ENCODE data around the gene EIF4G3. TPM values are rescaled to one million over a fixed set of nuclear protein-coding genes. Genes with fewer than 3 reads are reported as not detected.

EIF4G3 gene
- total RNA-seq, 4 donors from 2014 or later: 68.9 to 110 (median 104) TPM

DNA sequence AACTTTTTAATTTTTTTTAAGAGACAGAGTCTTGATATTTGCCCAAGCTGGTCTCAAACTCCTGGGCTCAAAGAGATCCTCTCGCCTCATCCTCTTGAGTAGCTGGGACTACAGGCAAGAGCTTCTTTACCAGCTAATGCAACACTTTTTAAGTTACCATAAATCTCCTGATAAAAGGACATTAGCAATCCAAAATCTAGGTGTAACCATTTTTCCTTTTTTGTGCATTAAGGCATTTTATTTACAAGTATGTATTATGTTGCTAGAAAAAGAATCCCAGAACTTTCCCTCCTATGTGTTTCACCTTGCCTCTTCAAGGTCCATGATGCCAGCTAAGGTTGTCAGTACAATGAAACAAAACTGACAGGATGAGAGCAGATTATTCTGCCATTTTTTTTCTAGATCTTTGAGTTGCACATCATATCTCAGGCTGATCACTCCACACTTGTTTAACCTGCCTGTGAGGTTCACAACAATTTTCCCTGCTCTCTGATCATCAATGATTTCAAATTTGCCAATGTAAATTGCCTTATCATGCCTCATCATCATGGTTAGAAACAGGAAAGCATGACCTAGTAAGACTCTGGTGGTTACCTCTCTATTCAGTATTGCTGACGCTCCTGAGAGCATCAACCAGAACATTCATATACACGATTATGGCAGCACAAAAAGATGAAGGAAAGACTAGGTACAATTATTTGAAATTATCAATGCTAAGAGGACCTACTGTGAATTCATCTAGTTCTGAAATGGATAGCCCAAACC, 173.2 kb downstream of the EIF4G3 start:
- peaks cover 5 to 10% of the 10 kb centered on the region in 2 donors for H3K4me1 ChIP-seq
- no peak for TF ChIP-seq POLR2A (IDR thresholded peaks at IDR 0.05)
- intact Hi-C loops (cut with DNase I): no loop called here
- no peak for DNase-seq
- 95 to 96% methylated on average over 3 of the region's 3 CpGs for WGBS, 2 donors
- H3K36me3 ChIP-seq: no peaks in the 10 kb centered on the region
- H3K9me3 ChIP-seq: no peaks in the 10 kb centered on the region
- H3K27ac ChIP-seq: no peak overlapping the region
- no peaks in the 10 kb centered on the region for H3K27me3 ChIP-seq
- no peak overlapping the region for H3K4me3 ChIP-seq (replicated peaks in 1 of 3)

DNA sequence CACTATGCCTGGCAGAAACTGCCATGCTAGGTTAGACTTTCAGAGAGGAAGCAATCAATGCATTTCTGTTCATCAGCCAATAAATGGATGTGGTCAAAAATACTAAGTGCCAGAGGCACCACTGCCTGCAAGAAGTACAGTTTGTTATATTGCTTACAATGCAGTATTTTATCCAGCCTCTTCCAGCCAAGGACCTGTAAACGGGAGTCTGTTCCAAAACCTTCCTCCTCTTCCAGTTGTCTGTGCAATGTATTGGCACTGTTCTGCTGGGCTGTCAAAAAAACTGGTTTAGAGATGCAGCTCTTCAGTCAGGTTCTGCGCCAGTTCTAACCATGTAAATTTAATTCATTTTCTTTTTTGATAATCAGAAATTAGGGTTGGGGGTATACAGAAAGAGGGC, 175.7 kb downstream of the EIF4G3 start:
- no peak overlapping the region for H3K4me3 ChIP-seq (replicated peaks in 1 of 3)
- H3K4me1 ChIP-seq: peaks cover 0 to 5% of the 10 kb centered on the region in 2 donors
- no peak for DNase-seq
- H3K9me3 ChIP-seq: no peaks in the 10 kb centered on the region
- H3K36me3 ChIP-seq: no peaks in the 10 kb centered on the region
- no peak overlapping the region for H3K27ac ChIP-seq
- intact Hi-C loops (cut with DNase I): no loop called here
- 67 to 69% methylated on average over 2 of the region's 2 CpGs for WGBS, 2 donors
- no peaks in the 10 kb centered on the region for H3K27me3 ChIP-seq
- TF ChIP-seq, protein P1, sequence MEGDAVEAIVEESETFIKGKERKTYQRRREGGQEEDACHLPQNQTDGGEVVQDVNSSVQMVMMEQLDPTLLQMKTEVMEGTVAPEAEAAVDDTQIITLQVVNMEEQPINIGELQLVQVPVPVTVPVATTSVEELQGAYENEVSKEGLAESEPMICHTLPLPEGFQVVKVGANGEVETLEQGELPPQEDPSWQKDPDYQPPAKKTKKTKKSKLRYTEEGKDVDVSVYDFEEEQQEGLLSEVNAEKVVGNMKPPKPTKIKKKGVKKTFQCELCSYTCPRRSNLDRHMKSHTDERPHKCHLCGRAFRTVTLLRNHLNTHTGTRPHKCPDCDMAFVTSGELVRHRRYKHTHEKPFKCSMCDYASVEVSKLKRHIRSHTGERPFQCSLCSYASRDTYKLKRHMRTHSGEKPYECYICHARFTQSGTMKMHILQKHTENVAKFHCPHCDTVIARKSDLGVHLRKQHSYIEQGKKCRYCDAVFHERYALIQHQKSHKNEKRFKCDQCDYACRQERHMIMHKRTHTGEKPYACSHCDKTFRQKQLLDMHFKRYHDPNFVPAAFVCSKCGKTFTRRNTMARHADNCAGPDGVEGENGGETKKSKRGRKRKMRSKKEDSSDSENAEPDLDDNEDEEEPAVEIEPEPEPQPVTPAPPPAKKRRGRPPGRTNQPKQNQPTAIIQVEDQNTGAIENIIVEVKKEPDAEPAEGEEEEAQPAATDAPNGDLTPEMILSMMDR (IDR thresholded peaks at IDR 0.05): no peak
- no peak for TF ChIP-seq POLR2A (IDR thresholded peaks at IDR 0.05)

DNA sequence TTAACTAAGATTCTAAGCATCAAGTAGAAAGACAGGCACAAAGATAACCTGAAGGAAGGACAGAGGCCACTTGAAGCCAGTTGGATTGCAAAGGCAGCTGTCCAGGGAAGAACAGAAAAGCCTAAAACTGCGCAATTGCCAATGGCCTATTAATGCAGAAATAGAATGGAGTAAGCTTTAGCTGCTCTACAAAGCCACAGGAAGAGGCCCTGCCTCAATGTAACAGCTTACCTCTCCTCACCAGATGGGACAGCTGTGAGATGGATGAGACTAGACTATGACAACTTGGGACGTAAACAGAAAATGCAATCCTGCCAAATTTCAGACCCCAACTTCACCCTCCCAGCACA, 176.5 kb downstream of the EIF4G3 start:
- H3K27ac ChIP-seq: no peak overlapping the region
- DNase-seq: no peak
- no peaks in the 10 kb centered on the region for H3K27me3 ChIP-seq
- intact Hi-C loops (cut with DNase I): no loop called here
- no peak overlapping the region for H3K4me3 ChIP-seq (replicated peaks in 1 of 3)
- no peaks in the 10 kb centered on the region for H3K4me1 ChIP-seq
- no peaks in the 10 kb centered on the region for H3K9me3 ChIP-seq
- no peak for TF ChIP-seq POLR2A (IDR thresholded peaks at IDR 0.05)
- TF ChIP-seq, protein P1 (IDR thresholded peaks at IDR 0.05): no peak
- no peaks in the 10 kb centered on the region for H3K36me3 ChIP-seq
- WGBS, 2 donors: 94% methylated on average over 2 of the region's 2 CpGs

DNA sequence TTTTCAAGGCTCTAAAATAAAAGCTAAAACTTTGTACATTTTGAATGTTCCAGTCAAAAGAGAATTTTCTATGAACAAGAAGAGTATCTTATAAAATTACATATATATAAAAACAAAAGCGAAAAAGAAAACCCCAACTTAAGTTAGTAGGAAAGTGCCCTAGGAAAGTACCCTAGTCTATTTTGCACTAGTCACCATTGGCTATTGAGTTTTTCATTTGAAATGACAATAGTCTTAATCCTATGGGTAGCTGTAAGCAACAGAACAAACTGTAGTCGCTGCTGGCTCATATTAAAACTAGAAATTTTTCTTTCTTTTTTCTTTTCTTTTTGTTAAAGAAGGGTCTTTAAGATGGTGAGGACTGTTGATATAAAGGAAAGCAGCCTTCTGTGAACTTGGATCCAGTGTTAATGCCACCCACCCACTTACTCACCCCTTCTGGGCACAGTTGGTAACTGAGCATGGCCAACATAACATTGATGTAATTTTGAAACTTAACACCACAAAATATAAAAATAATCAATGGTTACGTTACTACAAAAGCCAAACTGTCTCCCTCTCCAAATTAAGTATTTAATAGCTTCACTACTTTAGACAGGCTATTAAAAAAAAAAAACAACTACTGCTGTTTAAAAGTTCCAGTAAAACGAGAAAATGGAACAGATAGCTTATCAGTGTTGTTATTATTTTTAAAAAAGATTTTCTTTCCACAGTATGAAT, 177.0 kb downstream of the EIF4G3 start:
- DNase-seq: no peak
- Histone ChIP-seq H3K27ac (no peak overlapping the region), H3K36me3 (no peaks in the 10 kb centered on the region), H3K4me3 (replicated peaks in 1 of 3) (no peak overlapping the region), H3K4me1 (no peaks in the 10 kb centered on the region), H3K9me3 (no peaks in the 10 kb centered on the region), H3K27me3 (no peaks in the 10 kb centered on the region)
- TF ChIP-seq, protein P1 (IDR thresholded peaks at IDR 0.05): no peak
- TF ChIP-seq POLR2A (IDR thresholded peaks at IDR 0.05): no peak
- intact Hi-C loops (cut with DNase I): no loop called here
- WGBS, 2 donors: 89 to 91% methylated on average over 4 of the region's 4 CpGs

DNA sequence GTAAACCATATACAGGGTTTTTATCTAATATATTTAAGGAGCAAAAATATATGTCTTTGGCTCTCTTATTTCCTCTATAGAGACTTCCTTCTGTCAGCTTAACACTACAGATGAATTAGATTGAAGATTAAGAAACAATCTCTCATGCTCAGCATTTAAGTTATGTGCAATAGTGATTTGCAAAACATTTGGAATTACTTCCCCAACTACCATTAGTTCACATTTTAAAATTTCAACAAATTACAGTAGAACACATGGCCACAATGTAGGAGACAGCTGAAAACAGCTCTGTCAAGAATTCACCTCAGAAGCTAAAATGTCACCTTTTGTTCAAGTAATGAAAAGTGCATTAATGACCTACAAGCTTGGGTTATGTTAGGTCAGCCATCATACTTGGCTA, 177.9 kb downstream of the EIF4G3 start:
- H3K36me3 ChIP-seq: no peaks in the 10 kb centered on the region
- no peaks in the 10 kb centered on the region for H3K4me1 ChIP-seq
- H3K27me3 ChIP-seq: no peaks in the 10 kb centered on the region
- intact Hi-C loops (cut with DNase I): no loop called here
- H3K4me3 ChIP-seq (replicated peaks in 1 of 3): no peak overlapping the region
- TF ChIP-seq POLR2A (IDR thresholded peaks at IDR 0.05): no peak
- TF ChIP-seq, protein P1 (IDR thresholded peaks at IDR 0.05): no peak
- DNase-seq: no peak
- no peak overlapping the region for H3K27ac ChIP-seq
- H3K9me3 ChIP-seq: no peaks in the 10 kb centered on the region
